HFF-Myc (cell line): ENCODE measurements around the gene COPZ1.

Experiments used
- DNase-seq: peaks from one replicate; pipeline ENCODE4 v3.0.0-alpha.2; 2011; ENCODE audit warnings: low read depth; ENCODE audit errors: extremely low read depth
- H3K4me3 ChIP-seq: replicated peaks from 2 replicates; pipeline ENCODE4 v1.5.1; 2011; ENCODE audit warnings: low read depth, mild to moderate bottlenecking, control low read depth, low read length
- CTCF ChIP-seq: IDR thresholded peaks from 2 replicates; pipeline ENCODE4 v1.5.1; 2012; ENCODE audit warnings: mild to moderate bottlenecking, low read depth, low read length, control low read depth; ENCODE audit errors: missing control alignments

COPZ1 gene

GRCh38 chr12:54368709-54369596 is 44.0 kb downstream of the COPZ1 start:
- DNase-seq, result peak; percentile 78
- H3K4me3 ChIP-seq, result peak overlapping the region; percentile 31
- peak; percentile 86 for TF ChIP-seq CTCF

- peak overlapping the region; percentile 31 for H3K4me3 ChIP-seq
- no peak for DNase-seq
- TF ChIP-seq CTCF, result no peak
Measured at GRCh38 chr12:54369597-54370131, 44.7 kb downstream of the COPZ1 start.

GRCh38 chr12:54370171-54370730 is 45.3 kb downstream of the COPZ1 start:
- peak overlapping the region; percentile 31 for H3K4me3 ChIP-seq
- no peak for DNase-seq
- TF ChIP-seq CTCF, result peak; percentile 86

GRCh38 chr12:54371328-54372112 is 46.6 kb downstream of the COPZ1 start:
- no peak overlapping the region for H3K4me3 ChIP-seq
- DNase-seq, result no peak
- no peak for TF ChIP-seq CTCF

- no peak overlapping the region for H3K4me3 ChIP-seq
- TF ChIP-seq CTCF, result no peak
- DNase-seq, result no peak
Measured at GRCh38 chr12:54372113-54372806, 47.3 kb downstream of the COPZ1 start.

GRCh38 chr12:54373649-54374561 is 49.0 kb downstream of the COPZ1 start:
- no peak for TF ChIP-seq CTCF
- H3K4me3 ChIP-seq, result no peak overlapping the region
- DNase-seq, result no peak
